NT2/D1 (cell line): ENCODE data around the gene RAB17.
"Not testable (repeated sequence)": the region's sequence is repeated elsewhere in the genome, so short reads cannot be mapped to it uniquely, and the experiment has no call there.

ENCODE experiments used
- DNase-seq: peaks from one replicate; pipeline ENCODE4 v3.0.0-alpha.2; 2011; ENCODE audit warnings: low read depth, low spot score
- H3K27me3 ChIP-seq: 2 replicates; pipeline ENCODE4 v1.6.0; 2011; ENCODE audit warnings: mild to moderate bottlenecking; ENCODE audit not compliant: insufficient read length, insufficient read depth
- H3K36me3 ChIP-seq: 2 replicates; pipeline ENCODE4 v1.6.1; 2011; ENCODE audit warnings: mild to moderate bottlenecking, low read length, mixed read lengths; ENCODE audit not compliant: insufficient read depth, insufficient read length
- H3K4me1 ChIP-seq: 2 replicates; pipeline ENCODE4 v1.5.1; 2011; ENCODE audit not compliant: insufficient read depth, insufficient read length
- H3K4me3 ChIP-seq: 2 replicates; pipeline ENCODE4 v1.5.1; 2011; ENCODE audit warnings: low read depth; ENCODE audit not compliant: insufficient read length
- H3K9ac ChIP-seq: 2 replicates; pipeline ENCODE4 v1.6.0; 2011; ENCODE audit warnings: low read depth; ENCODE audit not compliant: insufficient read length
- H3K9me3 ChIP-seq: 2 replicates; pipeline ENCODE4 v1.5.1; 2011; ENCODE audit warnings: mild to moderate bottlenecking, low read length; ENCODE audit not compliant: insufficient read depth
- SUZ12 ChIP-seq: IDR thresholded peaks from 2 replicates; pipeline ENCODE4 v1.6.1; 2011; ENCODE audit not compliant: insufficient read length, insufficient read depth; ENCODE audit errors: extremely low read depth
- YY1 ChIP-seq: IDR thresholded peaks from 2 replicates; pipeline ENCODE4 v1.6.1; 2011; ENCODE audit not compliant: insufficient read length, insufficient read depth
- ZNF274 ChIP-seq: IDR thresholded peaks from 2 replicates; pipeline ENCODE4 v1.6.1; 2011; ENCODE audit warnings: mild to moderate bottlenecking, low read depth, low read length

RAB17 gene

DNA sequence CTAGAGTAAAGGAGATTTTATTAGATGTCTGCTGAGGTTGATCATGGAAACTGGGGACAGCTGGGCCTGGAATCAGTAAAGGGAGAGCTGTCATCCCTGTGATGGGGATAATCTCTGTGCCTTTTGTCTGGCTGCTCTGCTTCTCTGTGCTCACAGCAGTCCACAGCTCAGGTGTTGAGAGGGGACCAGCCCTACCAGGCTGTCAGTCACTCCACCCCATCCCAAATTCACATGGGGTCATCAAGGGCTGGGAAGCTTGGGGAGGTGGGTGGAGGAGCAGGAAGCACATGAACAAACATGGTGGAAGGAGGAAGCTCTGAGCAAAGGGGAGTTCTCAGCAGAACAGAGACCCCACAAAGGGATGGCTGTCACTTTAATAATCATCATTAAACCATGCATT is 23.1 kb upstream of the RAB17 start:
- H3K36me3 ChIP-seq = no peaks in the 10 kb centered on the region
- H3K9me3 ChIP-seq = no peaks in the 10 kb centered on the region
- H3K4me3 ChIP-seq = no peak overlapping the region
- no peaks in the 10 kb centered on the region for H3K27me3 ChIP-seq
- no peak overlapping the region for H3K9ac ChIP-seq
- no peak for DNase-seq
- TF ChIP-seq SUZ12 (no peak), ZNF274 (no peak), YY1 (no peak)
- peaks cover 19% of the 10 kb centered on the region for H3K4me1 ChIP-seq

GRCh38 chr2:237612527-237613357 is 22.2 kb upstream of the RAB17 start:
- peaks cover 19% of the 10 kb centered on the region for H3K4me1 ChIP-seq
- peak overlapping the region; percentile 25 for H3K9ac ChIP-seq
- H3K4me3 ChIP-seq = no peak overlapping the region
- no peak for DNase-seq
- H3K9me3 ChIP-seq = no peaks in the 10 kb centered on the region
- no peaks in the 10 kb centered on the region for H3K27me3 ChIP-seq
- H3K36me3 ChIP-seq = no peaks in the 10 kb centered on the region
- TF ChIP-seq ZNF274 (no peak), YY1 (no peak), SUZ12 (no peak)

- not testable (repeated sequence) for DNase-seq, H3K9ac ChIP-seq, H3K4me1 ChIP-seq
These were observed 16.0 kb upstream of the RAB17 start for GRCh38 chr2:237606522-237606921.

DNA sequence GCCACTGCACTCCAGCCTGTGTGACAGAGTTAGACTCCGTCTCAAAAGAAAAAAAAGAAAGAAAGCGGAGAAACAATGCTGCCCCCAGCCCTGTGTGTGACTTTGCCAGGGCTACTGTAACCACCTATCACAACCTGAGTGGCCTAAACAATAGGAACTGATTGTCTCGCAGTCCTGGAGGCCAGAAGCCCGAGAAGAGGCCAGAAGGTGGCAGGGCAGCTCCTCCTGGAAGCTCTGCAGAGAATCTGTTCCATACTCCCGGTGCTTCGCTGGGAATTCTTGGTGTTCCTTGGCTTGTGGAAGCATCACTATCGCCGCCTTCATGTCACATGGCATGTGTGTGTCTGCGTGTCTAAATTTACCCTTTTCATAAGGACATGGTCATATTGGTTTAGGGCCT is 14.4 kb upstream of the RAB17 start:
- Histone ChIP-seq H3K4me1 (peaks cover 13% of the 10 kb centered on the region), H3K9ac (no peak overlapping the region), H3K9me3 (peaks cover 13% of the 10 kb centered on the region; the same call in 1 of the 2 replicates), H3K27me3 (no peaks in the 10 kb centered on the region), H3K36me3 (no peaks in the 10 kb centered on the region), H3K4me3 (no peak overlapping the region)
- DNase-seq = no peak
- TF ChIP-seq YY1 (no peak), SUZ12 (no peak), ZNF274 (no peak)

More at GRCh38 chr2:237606522-237606921, 16.0 kb upstream of the RAB17 start:
- H3K9me3 ChIP-seq = peaks cover 13% of the 10 kb centered on the region; the same call in 1 of the 2 replicates
- not testable (repeated sequence) for H3K4me3 ChIP-seq, H3K27me3 ChIP-seq, H3K36me3 ChIP-seq

DNA sequence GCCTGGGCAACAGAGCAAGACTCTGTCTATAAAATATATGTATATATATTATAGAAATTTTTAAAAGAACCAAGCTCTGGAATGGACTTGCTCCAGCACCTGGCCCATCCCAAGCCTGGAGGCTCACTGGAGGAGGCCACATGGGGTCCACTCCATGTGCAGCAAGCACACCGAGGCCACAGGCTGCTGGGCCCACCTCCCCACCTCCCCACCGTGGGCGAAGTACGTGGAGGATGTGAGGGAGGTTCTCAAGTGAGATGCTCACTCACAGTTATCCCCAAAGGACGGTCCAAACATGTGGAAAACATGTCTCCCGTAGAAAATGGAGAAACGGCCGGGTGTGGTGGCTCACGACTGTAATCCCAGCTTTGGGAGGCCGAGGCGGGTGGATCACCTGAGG is 13.9 kb upstream of the RAB17 start:
- no peak for DNase-seq
- Histone ChIP-seq H3K9me3 (peaks cover 13% of the 10 kb centered on the region; the same call in 1 of the 2 replicates), H3K27me3 (no peaks in the 10 kb centered on the region), H3K9ac (no peak overlapping the region), H3K36me3 (no peaks in the 10 kb centered on the region), H3K4me3 (no peak overlapping the region), H3K4me1 (peaks cover 15% of the 10 kb centered on the region)
- TF ChIP-seq ZNF274 (no peak), SUZ12 (no peak), YY1 (no peak)

DNA sequence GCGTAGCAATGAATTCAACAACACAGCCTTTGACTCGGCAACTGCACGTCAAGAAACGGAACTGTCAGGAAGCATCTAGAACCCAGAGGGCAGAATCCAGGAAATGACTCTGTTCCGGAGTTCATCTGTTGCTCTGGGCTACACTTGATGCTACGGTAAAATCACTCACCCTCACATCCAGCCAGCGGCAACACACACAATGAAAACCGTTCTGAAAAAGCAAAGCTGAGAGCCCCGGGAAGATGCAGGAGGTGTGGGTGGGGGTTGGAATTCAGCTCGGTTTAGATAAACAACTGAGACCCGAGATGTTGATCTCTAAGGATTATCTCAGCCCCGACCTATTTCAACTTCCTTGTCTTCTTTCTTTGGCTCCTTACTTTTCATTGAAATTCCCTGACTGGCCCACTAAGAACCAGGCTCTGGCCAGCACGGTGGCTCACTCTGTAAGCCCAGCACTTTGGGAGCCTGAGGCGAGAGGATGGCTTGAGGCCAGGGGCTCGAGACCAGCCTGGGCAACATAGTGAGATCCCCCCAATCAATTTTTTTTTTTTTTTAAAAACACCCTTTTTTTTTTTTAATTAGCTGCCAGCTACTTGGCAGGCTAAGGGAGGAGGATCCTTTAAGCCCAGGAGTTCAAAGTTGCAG is 13.3 kb upstream of the RAB17 start:
- peak; percentile 68 for DNase-seq

DNA sequence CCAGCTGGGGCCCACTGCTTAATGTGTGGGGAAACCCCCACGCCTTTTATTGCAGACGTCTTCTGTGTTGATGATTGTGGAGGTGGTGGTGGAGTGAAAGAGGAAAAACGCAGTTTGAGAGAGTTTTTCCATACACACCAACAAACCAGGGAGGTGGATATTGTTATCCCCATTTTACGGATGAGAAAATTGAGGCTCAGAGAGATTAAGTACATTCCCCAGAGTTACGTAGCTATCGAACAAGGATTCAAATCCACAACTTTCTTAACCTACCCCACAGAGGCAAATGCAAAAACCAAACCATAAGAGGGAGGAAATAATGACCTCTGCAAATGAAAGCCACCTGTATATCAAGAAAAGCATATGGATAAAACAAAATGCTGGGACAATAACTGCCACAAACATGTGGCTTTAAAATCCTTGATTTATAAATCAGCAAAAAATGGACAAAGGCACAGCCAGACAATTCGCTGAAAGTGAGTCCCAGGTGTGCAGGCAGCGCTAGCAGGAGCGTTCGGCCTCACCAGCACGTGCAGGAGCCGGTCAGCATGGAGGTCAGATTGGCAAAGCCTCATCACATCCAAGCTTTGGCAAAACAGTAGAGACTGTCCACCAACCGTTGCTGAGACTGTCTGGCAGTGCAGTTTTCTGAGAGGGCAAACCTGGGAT is 12.6 kb upstream of the RAB17 start:
- Histone ChIP-seq H3K27me3 (no peaks in the 10 kb centered on the region), H3K9ac (peak overlapping the region; percentile 53), H3K36me3 (no peaks in the 10 kb centered on the region), H3K9me3 (peaks cover 13% of the 10 kb centered on the region; the same call in 1 of the 2 replicates), H3K4me3 (no peak overlapping the region), H3K4me1 (peaks cover 21% of the 10 kb centered on the region)
- TF ChIP-seq YY1 = no peak
- no peak for DNase-seq

More for the DNA sequence above, 13.3 kb upstream of the RAB17 start:
- H3K9ac ChIP-seq = peak overlapping the region; percentile 53
- no peak overlapping the region for H3K4me3 ChIP-seq
- H3K9me3 ChIP-seq = peaks cover 13% of the 10 kb centered on the region; the same call in 1 of the 2 replicates
- peaks cover 16% of the 10 kb centered on the region for H3K4me1 ChIP-seq
- H3K36me3 ChIP-seq = no peaks in the 10 kb centered on the region
- no peaks in the 10 kb centered on the region for H3K27me3 ChIP-seq
- TF ChIP-seq SUZ12 = no peak
- TF ChIP-seq ZNF274 = no peak
- TF ChIP-seq YY1 = no peak
